Measurements from ENCODE around the gene PEX1. TPM values are rescaled to one million over a fixed set of nuclear protein-coding genes. Genes with fewer than 3 reads are reported as not detected.
"Not testable (repeated sequence)": the region's sequence is repeated elsewhere in the genome, so short reads cannot be mapped to it uniquely, and the experiment has no call there.

PEX1 gene
- total and polyA plus RNA-seq, 2 donors: 12.0 to 63.7 TPM

GRCh38 chr7:92462560-92462959, 65.8 kb downstream of the PEX1 start:
- H3K36me3 ChIP-seq (ENCODE audit: insufficient read depth): no peaks in the 10 kb centered on the region
- H3K27ac ChIP-seq (ENCODE audit: low read depth): no peak overlapping the region
- DNase-seq (ENCODE audit: extremely low spot score): no peak
- WGBS: 91% methylated on average over 3 of the region's 3 CpGs
- no peak overlapping the region for H3K4me3 ChIP-seq (ENCODE audit: low read depth, low read length)
- no peaks in the 10 kb centered on the region for H3K4me1 ChIP-seq (ENCODE audit: insufficient read depth)

- H3K36me3 ChIP-seq (ENCODE audit: insufficient read depth): no peaks in the 10 kb centered on the region
- H3K4me1 ChIP-seq (ENCODE audit: insufficient read depth): no peaks in the 10 kb centered on the region
- DNase-seq (ENCODE audit: extremely low spot score): no peak
- 58% methylated on average over 8 of the region's 8 CpGs for WGBS
- H3K27ac ChIP-seq (ENCODE audit: low read depth): no peak overlapping the region
- no peak overlapping the region for H3K4me3 ChIP-seq (ENCODE audit: low read depth, low read length)
These were observed 67.0 kb downstream of the PEX1 start for GRCh38 chr7:92461027-92462003.

- no peak for DNase-seq (ENCODE audit: extremely low spot score)
- Histone ChIP-seq H3K36me3 (ENCODE audit: insufficient read depth) (peaks cover 1% of the 10 kb centered on the region), H3K4me1 (ENCODE audit: insufficient read depth) (no peaks in the 10 kb centered on the region), H3K4me3 (ENCODE audit: low read depth, low read length) (no peak overlapping the region), H3K27ac (ENCODE audit: low read depth) (no peak overlapping the region)
- WGBS: 87% methylated on average over 4 of the region's 4 CpGs
These were observed 67.8 kb downstream of the PEX1 start for GRCh38 chr7:92460510-92460909.

- Histone ChIP-seq H3K27ac (ENCODE audit: low read depth) (no peak overlapping the region), H3K4me3 (ENCODE audit: low read depth, low read length) (no peak overlapping the region), H3K4me1 (ENCODE audit: insufficient read depth) (no peaks in the 10 kb centered on the region), H3K36me3 (ENCODE audit: insufficient read depth) (peaks cover 1% of the 10 kb centered on the region)
- no peak for DNase-seq (ENCODE audit: extremely low spot score)
- WGBS: 74% methylated on average over 2 of the region's 2 CpGs
These were observed 68.2 kb downstream of the PEX1 start for GRCh38 chr7:92460109-92460508.

GRCh38 chr7:92456236-92456635, 72.1 kb downstream of the PEX1 start:
- DNase-seq (ENCODE audit: extremely low spot score): no peak
- H3K36me3 ChIP-seq (ENCODE audit: insufficient read depth): peaks cover 4% of the 10 kb centered on the region
- WGBS: 81% methylated on average over 2 of the region's 2 CpGs
- H3K4me3 ChIP-seq (ENCODE audit: low read depth, low read length): no peak overlapping the region
- H3K4me1 ChIP-seq (ENCODE audit: insufficient read depth): no peaks in the 10 kb centered on the region
- no peak overlapping the region for H3K27ac ChIP-seq (ENCODE audit: low read depth)

GRCh38 chr7:92451645-92452044, 76.7 kb downstream of the PEX1 start:
- no peak for DNase-seq (ENCODE audit: extremely low spot score)
- no peak overlapping the region for H3K4me3 ChIP-seq (ENCODE audit: low read depth, low read length)
- 97% methylated on average over 2 of the region's 2 CpGs for WGBS
- no peaks in the 10 kb centered on the region for H3K4me1 ChIP-seq (ENCODE audit: insufficient read depth)
- no peak overlapping the region for H3K27ac ChIP-seq (ENCODE audit: low read depth)
- H3K36me3 ChIP-seq (ENCODE audit: insufficient read depth): peaks cover 4% of the 10 kb centered on the region

- Histone ChIP-seq H3K4me3 (ENCODE audit: low read depth, low read length) (peak overlapping the region; percentile 98), H3K36me3 (ENCODE audit: insufficient read depth) (no peaks in the 10 kb centered on the region), H3K27ac (ENCODE audit: low read depth) (peak overlapping the region; percentile 98), H3K4me1 (ENCODE audit: insufficient read depth) (no peaks in the 10 kb centered on the region)
- WGBS: under 1% methylated on average over 11 of the region's 11 CpGs
- DNase-seq (ENCODE audit: extremely low spot score): no peak
These were observed 80.0 kb downstream of the PEX1 start for GRCh38 chr7:92448205-92448747.

- under 1% methylated on average over 87 of the region's 87 CpGs for WGBS
- H3K4me1 ChIP-seq (ENCODE audit: insufficient read depth): no peaks in the 10 kb centered on the region
- DNase-seq (ENCODE audit: extremely low spot score): peak; percentile 88
- H3K36me3 ChIP-seq (ENCODE audit: insufficient read depth): no peaks in the 10 kb centered on the region
- peak within 1 kb of the TSS; percentile 98 for H3K4me3 ChIP-seq (ENCODE audit: low read depth, low read length)
- peak within 1 kb of the TSS; percentile 98 for H3K27ac ChIP-seq (ENCODE audit: low read depth)
These were observed 80.7 kb downstream of the PEX1 start, which contains the start of gene GATAD1 for GRCh38 chr7:92447345-92448204. TSS of gene GATAD1 (plus strand) at chr7:92447482. CDS start at chr7:92447730, 248 bp downstream.

- 53% methylated on average over 21 of the region's 21 CpGs for WGBS
- H3K36me3 ChIP-seq (ENCODE audit: insufficient read depth): no peaks in the 10 kb centered on the region
- DNase-seq (ENCODE audit: extremely low spot score): no peak
- no peak overlapping the region for H3K27ac ChIP-seq (ENCODE audit: low read depth)
- no peaks in the 10 kb centered on the region for H3K4me1 ChIP-seq (ENCODE audit: insufficient read depth)
- peak overlapping the region; percentile 98 for H3K4me3 ChIP-seq (ENCODE audit: low read depth, low read length)
These were observed 81.4 kb downstream of the PEX1 start for GRCh38 chr7:92446869-92447344.

GRCh38 chr7:92442720-92443119, 85.6 kb downstream of the PEX1 start:
- DNase-seq (ENCODE audit: extremely low spot score); H3K4me1 ChIP-seq (ENCODE audit: insufficient read depth); H3K27ac ChIP-seq (ENCODE audit: low read depth); H3K4me3 ChIP-seq (ENCODE audit: low read depth, low read length); H3K36me3 ChIP-seq (ENCODE audit: insufficient read depth): not testable (repeated sequence)
- WGBS: 68% methylated on average over 2 of the region's 2 CpGs

GRCh38 chr7:92437956-92438491, 90.3 kb downstream of the PEX1 start:
- 57% methylated on average over 6 of the region's 6 CpGs for WGBS
- no peaks in the 10 kb centered on the region for H3K36me3 ChIP-seq (ENCODE audit: insufficient read depth)
- no peaks in the 10 kb centered on the region for H3K4me1 ChIP-seq (ENCODE audit: insufficient read depth)
- DNase-seq (ENCODE audit: extremely low spot score): no peak
- H3K4me3 ChIP-seq (ENCODE audit: low read depth, low read length): no peak overlapping the region
- no peak overlapping the region for H3K27ac ChIP-seq (ENCODE audit: low read depth)

Measured in urinary bladder (tissue), 4 donors.